HUDEP-2 (cell line): ENCODE data around the gene ARID3A.
A peak's percentile ranks its signal among the peaks of the same experiment; 100 is the strongest.
"Not testable (repeated sequence)": the region's sequence is repeated elsewhere in the genome, so short reads cannot be mapped to it uniquely, and the experiment has no call there.

Experiments used
- DNase-seq, 76 experiments: peaks; one replicate each; lab custom pipeline; 2025; ENCODE audit not compliant: unreplicated experiment in 76 of 76; lab: John Stamatoyannopoulos, UW

ARID3A gene, protein sequence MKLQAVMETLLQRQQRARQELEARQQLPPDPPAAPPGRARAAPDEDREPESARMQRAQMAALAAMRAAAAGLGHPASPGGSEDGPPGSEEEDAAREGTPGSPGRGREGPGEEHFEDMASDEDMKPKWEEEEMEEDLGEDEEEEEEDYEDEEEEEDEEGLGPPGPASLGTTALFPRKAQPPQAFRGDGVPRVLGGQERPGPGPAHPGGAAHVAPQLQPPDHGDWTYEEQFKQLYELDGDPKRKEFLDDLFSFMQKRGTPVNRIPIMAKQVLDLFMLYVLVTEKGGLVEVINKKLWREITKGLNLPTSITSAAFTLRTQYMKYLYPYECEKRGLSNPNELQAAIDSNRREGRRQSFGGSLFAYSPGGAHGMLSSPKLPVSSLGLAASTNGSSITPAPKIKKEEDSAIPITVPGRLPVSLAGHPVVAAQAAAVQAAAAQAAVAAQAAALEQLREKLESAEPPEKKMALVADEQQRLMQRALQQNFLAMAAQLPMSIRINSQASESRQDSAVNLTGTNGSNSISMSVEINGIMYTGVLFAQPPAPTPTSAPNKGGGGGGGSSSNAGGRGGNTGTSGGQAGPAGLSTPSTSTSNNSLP

DNA sequence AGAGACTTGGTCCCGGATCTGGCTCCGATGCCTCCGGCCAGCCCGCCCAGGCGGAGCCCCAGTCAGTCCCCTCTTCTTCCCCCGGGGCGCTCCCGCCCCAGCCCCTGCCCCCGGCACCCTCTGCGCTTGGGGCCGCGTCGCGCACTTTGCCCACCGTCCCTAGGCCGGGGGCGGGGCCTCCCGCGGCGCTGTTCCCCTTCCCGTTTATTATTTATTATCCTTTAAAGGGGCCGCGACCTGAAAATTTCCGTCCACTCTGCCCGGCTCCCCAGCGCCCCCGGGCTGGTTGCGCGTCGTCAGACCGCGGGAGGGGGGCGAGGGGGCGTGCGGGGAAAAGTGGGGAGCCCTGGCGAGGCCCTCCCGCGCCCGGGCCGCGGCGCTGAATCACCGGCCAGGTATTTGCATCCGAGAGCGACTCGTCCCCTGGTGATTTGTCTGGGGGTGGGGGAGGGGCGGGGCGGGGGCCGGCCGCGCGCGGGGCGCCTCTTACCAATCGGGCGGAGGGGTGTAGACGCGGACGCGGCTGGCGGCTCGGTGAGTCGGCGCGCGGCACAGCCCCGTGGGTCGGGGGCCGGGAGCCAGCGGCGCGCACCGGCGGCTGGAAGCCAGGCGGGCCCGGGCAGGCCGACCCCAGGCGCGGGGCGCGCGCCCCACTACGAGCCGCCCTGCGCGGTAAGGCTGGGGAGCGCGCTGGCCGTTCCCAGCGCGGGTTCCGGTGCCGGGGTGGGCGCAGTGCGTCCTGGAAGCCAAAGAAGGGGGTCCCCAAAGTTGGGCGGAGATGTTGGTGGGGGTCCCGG is at the start of gene ARID3A:
ARID3A (plus strand) TSS at position 510 of the 797 bp plus-strand sequence. CDS start 3,494 bp downstream, outside the sequence.
- peak in 62 of 76 experiments; percentile 33 to 94 (median 75) for DNase-seq

GRCh38 chr19:876089-876488 is 49.7 kb upstream of the ARID3A start:
- no peak for DNase-seq

DNA sequence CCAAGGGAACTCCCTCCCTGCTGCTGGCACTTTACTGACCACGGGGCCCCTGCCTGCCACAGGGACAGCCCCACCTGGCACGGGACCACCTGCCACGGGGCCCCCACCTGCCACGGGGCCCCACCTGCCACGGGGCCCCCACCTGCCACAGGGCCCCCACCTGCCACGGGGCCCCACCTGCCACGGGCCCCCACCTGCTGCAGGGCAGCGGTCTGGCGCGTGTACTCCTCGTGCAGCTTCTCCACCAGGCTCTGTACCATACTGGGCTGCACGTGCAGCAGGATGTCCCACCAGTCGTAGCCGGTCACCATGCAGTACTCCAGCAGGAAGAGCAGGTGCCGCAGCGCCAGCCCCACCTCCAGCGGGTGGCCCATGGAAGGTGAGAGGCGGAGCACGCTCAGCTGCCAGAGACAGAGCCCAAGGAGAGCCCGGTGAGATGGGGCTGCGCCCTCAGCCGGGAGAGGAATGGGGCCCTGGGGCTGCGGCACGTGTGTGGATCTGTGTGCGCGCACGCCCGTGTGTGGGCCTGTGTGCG is 49.0 kb upstream of the ARID3A start:
- no peak for DNase-seq

- not testable (repeated sequence) for DNase-seq
Measured at GRCh38 chr19:877992-878660, 47.7 kb upstream of the ARID3A start.

- DNase-seq = not testable (repeated sequence)
Measured at GRCh38 chr19:878751-879561, 46.9 kb upstream of the ARID3A start.

DNA sequence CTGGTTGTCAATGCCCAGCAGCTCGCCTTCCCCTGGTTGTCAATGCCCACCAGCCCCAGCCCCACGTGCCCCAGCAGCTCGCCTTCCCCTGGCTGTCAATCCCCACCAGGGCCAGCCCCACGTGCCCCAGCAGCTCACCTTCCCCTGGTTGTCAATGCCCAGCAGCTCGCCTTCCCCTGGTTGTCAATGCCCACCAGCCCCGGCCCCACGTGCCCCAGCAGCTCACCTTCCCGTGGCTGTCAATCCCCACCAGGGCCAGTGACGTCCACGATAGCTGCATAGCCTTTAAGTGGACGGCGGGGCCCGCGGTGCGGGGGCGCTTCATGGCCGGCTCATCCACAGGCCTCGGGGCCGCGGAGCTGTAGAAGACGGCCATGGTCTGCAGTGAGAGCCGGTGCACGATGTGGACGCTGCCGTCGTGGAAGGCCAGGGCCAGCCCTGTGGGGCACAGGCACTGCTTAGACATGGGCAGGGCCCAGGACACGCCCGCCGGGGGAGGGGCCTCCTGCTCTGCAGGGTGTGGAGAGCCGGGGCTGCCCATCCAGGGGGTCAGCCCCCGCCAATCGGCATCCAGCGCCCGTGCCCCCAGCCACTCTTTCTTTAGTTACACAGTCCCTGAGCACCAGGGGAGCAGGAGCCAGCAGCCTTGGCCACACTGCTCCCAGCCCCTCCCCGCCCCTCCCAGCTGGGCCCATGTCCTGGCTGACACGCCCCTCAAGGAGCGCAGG is 46.0 kb upstream of the ARID3A start:
- DNase-seq = peak in 1 of 76 experiments; percentile 28

DNA sequence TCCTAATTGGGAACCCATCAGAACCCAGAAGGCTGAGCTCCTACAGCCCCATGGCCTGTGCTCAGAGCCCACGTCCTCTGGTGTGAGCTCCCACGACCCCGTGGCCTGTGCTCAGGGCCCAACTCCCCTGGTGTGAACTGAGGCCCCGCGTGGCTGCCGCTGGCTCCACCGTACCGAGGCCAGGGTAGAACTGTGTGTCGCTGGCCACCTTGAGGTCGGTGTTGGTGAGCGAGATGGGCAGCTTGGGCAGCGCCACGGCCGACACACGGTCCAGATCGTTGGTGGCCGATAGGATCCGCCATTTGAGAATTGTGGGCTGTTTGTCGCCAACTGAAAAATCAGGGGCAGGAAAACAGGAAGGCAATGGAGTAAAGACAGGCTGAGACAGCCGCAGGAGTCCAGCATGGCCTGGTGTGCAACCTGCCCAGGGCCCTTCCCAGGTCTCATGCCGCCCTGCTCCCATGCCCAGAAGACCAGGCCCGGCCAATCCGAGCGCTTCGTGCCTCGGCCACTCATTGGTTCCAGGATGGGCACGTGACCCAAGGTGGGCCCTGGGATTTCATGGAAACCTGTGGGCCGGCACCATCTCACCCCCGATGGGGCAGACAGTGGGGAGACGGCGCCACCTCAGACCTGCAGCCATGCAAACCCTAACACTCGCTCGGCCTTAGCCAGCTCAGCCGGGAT is 44.3 kb upstream of the ARID3A start:
- no peak for DNase-seq

DNA sequence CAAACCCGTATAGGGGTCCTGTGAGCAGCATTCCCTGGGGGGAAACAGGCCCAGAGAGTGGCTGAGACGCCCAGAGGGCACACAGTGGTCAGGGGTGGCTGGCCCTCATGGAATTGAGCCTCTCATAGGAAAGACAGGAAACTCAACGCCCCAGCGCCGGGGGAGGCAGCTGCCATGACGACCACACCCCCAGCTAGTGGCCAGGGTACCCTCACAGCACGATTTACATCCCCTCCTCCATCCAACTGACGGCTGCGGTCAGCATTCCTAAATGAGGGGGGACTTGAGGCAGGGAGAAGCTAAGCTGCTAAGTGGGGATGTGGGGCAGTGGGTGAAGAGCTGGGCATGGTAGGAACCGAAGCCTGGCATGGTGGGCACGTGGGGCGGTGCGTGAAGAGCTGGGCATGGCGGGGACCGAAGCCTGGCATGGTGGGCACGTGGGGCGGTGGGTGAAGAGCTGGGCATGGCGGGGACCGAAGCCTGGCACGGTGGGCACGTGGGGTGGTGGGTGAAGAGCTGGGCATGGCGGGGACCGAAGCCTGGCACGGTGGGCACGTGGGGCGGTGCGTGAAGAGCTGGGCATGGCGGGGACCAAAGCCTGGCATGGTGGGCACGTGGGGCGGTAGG is 42.9 kb upstream of the ARID3A start:
- no peak for DNase-seq

- DNase-seq = no peak
Measured at GRCh38 chr19:883661-884211, 42.1 kb upstream of the ARID3A start.

GRCh38 chr19:884420-885211 is 41.2 kb upstream of the ARID3A start:
- no peak for DNase-seq

DNA sequence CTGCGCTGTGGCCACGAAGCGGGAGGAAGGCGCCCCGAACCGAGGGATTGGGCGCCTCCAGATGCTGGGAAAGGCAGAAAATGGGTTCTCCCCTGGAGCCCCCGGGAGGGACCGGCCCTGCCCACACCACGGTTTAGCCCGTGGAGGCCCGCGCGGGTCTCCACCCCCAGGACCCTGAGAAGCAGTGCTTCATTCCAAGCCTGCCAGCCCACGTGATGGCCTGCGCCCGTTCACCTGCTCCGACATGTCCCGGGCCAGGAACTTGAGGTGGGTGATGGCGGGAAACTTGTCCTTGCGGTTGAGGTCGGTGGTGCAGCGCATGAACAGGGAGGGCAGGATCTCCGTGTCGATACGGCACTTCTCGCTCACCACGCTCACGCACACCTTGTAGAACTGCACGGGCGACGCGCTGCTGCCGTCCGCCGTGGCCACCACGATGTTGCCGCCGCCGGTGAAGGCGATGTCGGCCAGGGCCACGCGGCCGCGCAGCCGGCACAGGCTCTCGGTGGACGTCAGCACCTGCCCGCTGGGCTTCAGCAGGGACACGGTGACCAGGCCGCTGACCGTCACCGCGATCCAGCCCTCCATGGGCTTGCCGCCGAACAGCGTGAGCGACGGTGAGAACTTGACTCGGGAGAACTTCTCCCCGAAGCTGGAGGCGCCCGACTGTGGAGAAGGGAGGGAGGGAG is 40.2 kb upstream of the ARID3A start:
- DNase-seq = no peak

DNA sequence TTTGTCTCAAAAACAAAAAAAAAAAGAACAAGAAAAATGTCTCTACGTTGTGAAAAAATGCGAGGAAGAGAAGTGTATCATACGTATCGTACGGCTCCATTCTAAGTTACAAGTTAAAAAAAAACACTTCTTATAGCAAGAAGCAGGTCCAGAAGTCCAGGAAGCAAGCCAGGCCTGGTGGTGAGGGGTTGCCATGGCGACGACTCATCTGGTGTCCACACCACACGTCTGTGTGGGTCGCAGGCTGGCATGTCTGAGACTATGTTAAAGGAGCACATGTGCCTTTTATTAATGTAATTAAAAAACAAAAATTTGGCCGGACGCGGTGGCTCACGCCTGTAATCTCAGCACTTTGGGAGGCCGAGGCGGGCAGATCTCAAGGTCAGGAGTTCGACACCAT is 38.8 kb upstream of the ARID3A start:
- no peak for DNase-seq

DNA sequence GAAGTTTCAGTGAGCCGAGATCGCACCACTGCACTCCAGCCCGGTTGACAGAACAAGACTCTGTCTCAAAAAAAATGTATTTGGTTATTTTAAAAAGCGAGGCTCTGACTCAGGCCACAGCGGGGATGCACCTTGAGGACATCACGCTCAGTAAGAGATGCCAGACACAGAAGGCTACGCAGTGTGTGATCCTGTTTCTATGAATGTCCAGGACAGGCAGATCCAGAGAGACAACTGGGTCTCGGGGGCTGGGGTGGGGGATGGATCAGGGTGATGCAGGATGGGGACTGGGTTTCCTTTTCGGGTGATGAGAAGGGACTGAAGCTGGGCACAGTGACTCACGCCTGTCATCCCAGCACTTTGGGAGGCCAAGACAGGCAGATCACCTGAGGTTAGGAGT is 38.2 kb upstream of the ARID3A start:
- no peak for DNase-seq

DNA sequence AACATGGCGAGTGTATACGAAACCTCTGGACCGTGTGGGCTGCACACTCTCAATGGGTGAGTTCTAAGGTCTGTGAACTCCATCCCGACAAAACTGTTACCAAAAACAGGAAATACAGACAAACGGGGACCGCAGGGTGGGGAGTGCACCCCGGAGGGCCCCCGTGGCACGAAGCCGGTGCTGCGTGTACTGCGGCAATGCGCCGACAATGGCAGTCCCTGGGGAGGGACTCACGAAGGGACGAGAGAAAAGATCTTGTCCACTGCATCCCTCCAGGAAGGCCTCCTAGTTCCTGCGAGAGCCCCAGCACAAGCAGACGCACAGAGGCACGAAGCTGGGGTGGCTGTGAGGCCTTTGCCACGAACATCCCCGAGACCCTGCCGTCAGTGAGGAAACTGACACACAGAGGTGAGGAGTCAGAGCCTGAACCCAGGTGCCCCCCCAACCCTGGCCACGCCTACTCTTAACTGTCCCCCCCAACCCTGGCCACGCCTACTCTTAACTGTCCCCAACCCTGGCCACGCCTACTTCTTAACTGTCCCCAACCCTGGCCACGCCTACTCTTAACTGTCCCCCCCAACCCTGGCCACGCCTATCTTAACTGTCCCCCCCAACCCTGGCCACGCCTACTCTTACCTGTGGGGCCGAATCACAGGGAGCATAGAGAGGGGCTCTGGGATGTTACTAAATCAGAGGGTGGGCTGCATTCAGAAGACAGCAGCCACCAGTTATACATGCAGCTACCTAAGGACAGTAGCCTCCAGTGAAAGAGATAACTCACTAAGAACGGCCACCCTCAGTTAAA is 37.1 kb upstream of the ARID3A start:
- peak in 54 of 76 experiments; percentile 16 to 79 (median 60) for DNase-seq

DNA sequence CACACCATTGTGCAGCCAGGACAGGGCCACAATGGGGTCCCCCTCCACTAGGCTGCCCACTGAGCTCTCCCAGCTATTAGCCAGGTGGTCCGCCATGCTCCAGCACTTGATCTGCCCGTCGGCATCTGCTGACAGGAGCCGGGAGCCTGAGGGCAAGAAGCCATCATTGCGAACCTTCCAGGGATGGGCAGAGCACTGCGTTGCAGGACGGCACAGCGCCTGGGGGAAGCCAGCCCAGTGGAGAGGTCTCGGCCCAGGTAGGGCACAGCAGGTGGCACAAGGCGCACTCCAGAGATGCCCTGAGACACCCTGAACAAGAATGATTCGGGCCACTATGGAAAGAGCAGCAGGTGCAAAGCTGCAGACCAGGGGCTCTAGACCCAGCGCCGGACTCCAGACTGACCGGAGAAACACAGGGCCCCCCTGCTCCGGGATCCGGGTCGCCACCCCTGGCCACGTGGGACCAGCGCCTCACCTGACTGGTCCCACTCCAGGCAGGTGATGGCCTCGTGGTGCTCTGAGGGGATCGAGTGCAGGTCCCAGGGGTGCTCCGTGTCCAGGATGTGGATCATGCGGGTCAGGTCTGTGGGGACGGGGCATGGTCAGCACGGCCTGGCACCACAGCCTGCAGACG is 36.1 kb upstream of the ARID3A start:
- no peak for DNase-seq
